Measurements from ENCODE around the gene MYO18B.

MYO18B gene

GRCh38 chr22:25987948-25988347 is 246.0 kb downstream of the MYO18B start:
- DNase-seq (ENCODE audit: low read depth): no peak
- TF ChIP-seq CTCF (IDR thresholded peaks at IDR 0.05; ENCODE audit: control insufficient read depth, insufficient read depth, low read depth, low read length, missing control alignments): no peak
- H3K4me3 ChIP-seq (ENCODE audit: control insufficient read depth, low read depth, low read length): no peak overlapping the region

- H3K4me3 ChIP-seq (ENCODE audit: control insufficient read depth, low read depth, low read length): no peak overlapping the region
- no peak for TF ChIP-seq CTCF (IDR thresholded peaks at IDR 0.05; ENCODE audit: control insufficient read depth, insufficient read depth, low read depth, low read length, missing control alignments)
- no peak for DNase-seq (ENCODE audit: low read depth)
Observed at GRCh38 chr22:25990940-25991339, 249.0 kb downstream of the MYO18B start.

- TF ChIP-seq CTCF (IDR thresholded peaks at IDR 0.05; ENCODE audit: control insufficient read depth, insufficient read depth, low read depth, low read length, missing control alignments): no peak
- DNase-seq (ENCODE audit: low read depth): no peak
- H3K4me3 ChIP-seq (ENCODE audit: control insufficient read depth, low read depth, low read length): no peak overlapping the region
Observed at GRCh38 chr22:25992331-25992730, 250.3 kb downstream of the MYO18B start.

GRCh38 chr22:25996669-25997068 is 254.7 kb downstream of the MYO18B start:
- no peak for TF ChIP-seq CTCF (IDR thresholded peaks at IDR 0.05; ENCODE audit: control insufficient read depth, insufficient read depth, low read depth, low read length, missing control alignments)
- no peak for DNase-seq (ENCODE audit: low read depth)
- H3K4me3 ChIP-seq (ENCODE audit: control insufficient read depth, low read depth, low read length): no peak overlapping the region

GRCh38 chr22:25997886-25998775 is 256.1 kb downstream of the MYO18B start:
- H3K4me3 ChIP-seq (ENCODE audit: control insufficient read depth, low read depth, low read length): no peak overlapping the region
- no peak for DNase-seq (ENCODE audit: low read depth)
- TF ChIP-seq CTCF (IDR thresholded peaks at IDR 0.05; ENCODE audit: control insufficient read depth, insufficient read depth, low read depth, low read length, missing control alignments): no peak

GRCh38 chr22:26002456-26002855 is 260.5 kb downstream of the MYO18B start:
- no peak overlapping the region for H3K4me3 ChIP-seq (ENCODE audit: control insufficient read depth, low read depth, low read length)
- DNase-seq (ENCODE audit: low read depth): no peak
- no peak for TF ChIP-seq CTCF (IDR thresholded peaks at IDR 0.05; ENCODE audit: control insufficient read depth, insufficient read depth, low read depth, low read length, missing control alignments)

Data from AG09309 (cell line).